ENCODE results near the gene RAB6A.

Gene RAB6A

DNA sequence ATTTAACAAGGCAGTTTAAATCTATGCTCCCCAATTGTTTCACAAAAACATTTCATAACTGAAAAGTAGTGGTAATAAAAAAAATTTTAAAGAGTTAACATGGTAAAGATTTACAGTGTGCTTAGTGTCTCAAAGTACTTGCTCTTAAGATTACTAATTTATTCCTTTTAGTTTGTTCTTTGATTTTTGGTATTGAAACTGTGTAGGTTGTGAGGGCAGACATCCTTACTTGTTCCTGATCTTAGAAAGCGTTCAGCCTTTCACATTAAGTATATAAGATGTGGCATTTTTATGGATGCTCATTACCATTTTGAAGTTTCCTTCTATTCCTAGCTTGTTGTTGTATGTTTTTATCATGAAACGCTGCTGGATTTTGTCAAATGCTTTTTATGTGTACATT, 32.9 kb downstream of the RAB6A start:
- Histone ChIP-seq H3K9me3 (ENCODE audit: severe bottlenecking) (no peaks in the 10 kb centered on the region), H3K36me3 (ENCODE audit: low read depth) (peaks cover 53% of the 10 kb centered on the region), H3K4me3 (ENCODE audit: severe bottlenecking) (no peak overlapping the region), H3K27ac (ENCODE audit: poor library complexity, severe bottlenecking) (no peak overlapping the region), H3K27me3 (ENCODE audit: insufficient read depth, poor library complexity, severe bottlenecking) (no peaks in the 10 kb centered on the region), H3K4me1 (ENCODE audit: insufficient read depth, poor library complexity, severe bottlenecking) (no peaks in the 10 kb centered on the region)
- DNase-seq (ENCODE audit: low spot score) (no peak), ATAC-seq (ENCODE audit: low read depth) (no peak)
- TF ChIP-seq, protein P1, sequence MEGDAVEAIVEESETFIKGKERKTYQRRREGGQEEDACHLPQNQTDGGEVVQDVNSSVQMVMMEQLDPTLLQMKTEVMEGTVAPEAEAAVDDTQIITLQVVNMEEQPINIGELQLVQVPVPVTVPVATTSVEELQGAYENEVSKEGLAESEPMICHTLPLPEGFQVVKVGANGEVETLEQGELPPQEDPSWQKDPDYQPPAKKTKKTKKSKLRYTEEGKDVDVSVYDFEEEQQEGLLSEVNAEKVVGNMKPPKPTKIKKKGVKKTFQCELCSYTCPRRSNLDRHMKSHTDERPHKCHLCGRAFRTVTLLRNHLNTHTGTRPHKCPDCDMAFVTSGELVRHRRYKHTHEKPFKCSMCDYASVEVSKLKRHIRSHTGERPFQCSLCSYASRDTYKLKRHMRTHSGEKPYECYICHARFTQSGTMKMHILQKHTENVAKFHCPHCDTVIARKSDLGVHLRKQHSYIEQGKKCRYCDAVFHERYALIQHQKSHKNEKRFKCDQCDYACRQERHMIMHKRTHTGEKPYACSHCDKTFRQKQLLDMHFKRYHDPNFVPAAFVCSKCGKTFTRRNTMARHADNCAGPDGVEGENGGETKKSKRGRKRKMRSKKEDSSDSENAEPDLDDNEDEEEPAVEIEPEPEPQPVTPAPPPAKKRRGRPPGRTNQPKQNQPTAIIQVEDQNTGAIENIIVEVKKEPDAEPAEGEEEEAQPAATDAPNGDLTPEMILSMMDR (IDR thresholded peaks at IDR 0.05; ENCODE audit: poor library complexity, severe bottlenecking), result no peak

DNA sequence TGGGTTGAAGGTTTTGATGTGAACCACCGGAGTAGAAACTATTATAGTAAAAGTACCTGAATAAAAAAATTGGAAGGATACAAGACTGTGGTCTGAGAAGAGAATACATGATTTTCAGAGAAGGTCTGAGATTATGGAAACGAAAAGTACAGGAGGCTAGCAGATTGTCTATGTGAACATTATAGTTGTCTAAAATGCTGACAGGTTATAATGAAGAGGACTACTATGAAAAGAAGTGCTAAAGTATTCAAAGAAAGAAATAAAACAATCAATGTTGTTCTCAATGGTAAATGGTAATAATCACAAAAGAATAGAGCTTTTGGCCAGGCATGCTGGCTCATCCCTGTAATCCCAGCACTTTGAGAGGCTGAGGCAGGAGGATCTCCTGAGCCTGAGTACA, 34.0 kb downstream of the RAB6A start:
- H3K27me3 ChIP-seq (ENCODE audit: insufficient read depth, poor library complexity, severe bottlenecking), result no peaks in the 10 kb centered on the region
- TF ChIP-seq, protein P1 (IDR thresholded peaks at IDR 0.05; ENCODE audit: poor library complexity, severe bottlenecking), result no peak
- no peaks in the 10 kb centered on the region for H3K4me1 ChIP-seq (ENCODE audit: insufficient read depth, poor library complexity, severe bottlenecking)
- H3K4me3 ChIP-seq (ENCODE audit: severe bottlenecking), result no peak overlapping the region
- H3K36me3 ChIP-seq (ENCODE audit: low read depth), result peaks cover 54% of the 10 kb centered on the region
- no peaks in the 10 kb centered on the region for H3K9me3 ChIP-seq (ENCODE audit: severe bottlenecking)
- no peak overlapping the region for H3K27ac ChIP-seq (ENCODE audit: poor library complexity, severe bottlenecking)
- ATAC-seq (ENCODE audit: low read depth) (no peak), DNase-seq (ENCODE audit: low spot score) (no peak)

DNA sequence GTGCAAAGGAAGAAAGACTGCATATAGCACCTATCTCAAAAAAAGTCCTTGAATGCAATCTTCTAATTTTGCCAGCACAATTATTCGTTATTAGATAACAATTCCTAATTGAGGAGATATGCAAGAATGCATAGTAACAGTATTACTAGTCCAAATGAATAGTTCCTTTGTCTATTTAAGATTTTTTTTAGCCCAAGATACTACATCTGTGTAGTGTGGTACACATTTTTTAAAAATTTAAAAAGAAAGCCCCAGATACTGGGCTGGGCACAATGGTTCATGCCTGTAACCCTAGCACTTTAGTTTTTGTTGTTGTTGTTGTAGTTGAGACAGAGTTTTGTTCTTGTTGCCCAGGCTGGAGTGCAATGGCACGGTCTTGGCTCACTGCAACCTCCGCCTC, 43.7 kb downstream of the RAB6A start:
- no peak for DNase-seq (ENCODE audit: low spot score)
- TF ChIP-seq, protein P1 (IDR thresholded peaks at IDR 0.05; ENCODE audit: poor library complexity, severe bottlenecking), result no peak
- Histone ChIP-seq H3K9me3 (ENCODE audit: severe bottlenecking) (no peaks in the 10 kb centered on the region), H3K4me3 (ENCODE audit: severe bottlenecking) (no peak overlapping the region), H3K27me3 (ENCODE audit: insufficient read depth, poor library complexity, severe bottlenecking) (no peaks in the 10 kb centered on the region), H3K36me3 (ENCODE audit: low read depth) (peaks cover 76% of the 10 kb centered on the region), H3K27ac (ENCODE audit: poor library complexity, severe bottlenecking) (no peak overlapping the region), H3K4me1 (ENCODE audit: insufficient read depth, poor library complexity, severe bottlenecking) (no peaks in the 10 kb centered on the region)
- ATAC-seq (ENCODE audit: low read depth), result no peak

DNA sequence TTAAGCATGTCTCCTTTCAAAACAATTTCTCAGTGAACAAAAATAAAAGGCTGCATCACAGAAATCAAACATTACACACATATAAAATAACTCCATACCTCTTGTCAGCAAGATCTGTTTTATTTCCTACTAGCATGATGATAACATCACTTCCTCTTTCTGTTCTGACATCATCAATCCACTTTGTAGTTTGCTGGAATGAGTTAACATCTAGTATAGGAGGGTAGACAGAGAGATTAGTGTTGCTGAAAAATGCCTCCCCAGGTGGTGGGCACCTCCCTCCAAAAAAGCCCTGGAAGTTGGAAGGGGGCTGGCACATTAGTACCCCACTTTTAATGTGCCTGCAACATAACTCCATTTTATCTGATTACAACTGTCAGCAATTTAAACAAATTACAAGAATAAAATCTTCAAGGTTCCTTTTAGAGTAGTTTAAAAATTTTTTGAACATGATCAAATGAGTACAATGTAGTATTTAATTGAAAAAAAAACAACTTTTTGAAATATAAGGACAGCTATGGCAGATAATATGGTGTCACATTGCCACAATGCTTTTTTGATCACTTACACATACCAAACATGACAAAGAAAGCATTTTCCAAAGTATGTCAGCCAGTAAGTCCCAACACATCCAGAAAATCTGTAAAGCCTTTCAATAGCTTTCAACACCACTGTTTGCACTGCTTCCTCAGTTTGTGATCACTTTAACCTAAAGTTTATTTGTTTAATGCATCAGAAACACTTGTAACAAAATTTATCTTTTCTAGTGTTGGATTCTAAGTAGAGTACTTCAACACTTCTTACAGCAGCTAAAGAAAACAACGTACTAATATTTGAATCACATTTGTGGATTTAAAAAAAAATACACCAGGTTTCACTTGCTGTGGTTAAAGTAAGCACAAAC, 44.5 kb downstream of the RAB6A start:
- Histone ChIP-seq H3K4me3 (ENCODE audit: severe bottlenecking) (no peak overlapping the region), H3K27ac (ENCODE audit: poor library complexity, severe bottlenecking) (no peak overlapping the region), H3K27me3 (ENCODE audit: insufficient read depth, poor library complexity, severe bottlenecking) (no peaks in the 10 kb centered on the region), H3K9me3 (ENCODE audit: severe bottlenecking) (no peaks in the 10 kb centered on the region), H3K36me3 (ENCODE audit: low read depth) (peaks cover 84% of the 10 kb centered on the region), H3K4me1 (ENCODE audit: insufficient read depth, poor library complexity, severe bottlenecking) (no peaks in the 10 kb centered on the region)
- TF ChIP-seq, protein P1 (IDR thresholded peaks at IDR 0.05; ENCODE audit: poor library complexity, severe bottlenecking), result no peak
- DNase-seq (ENCODE audit: low spot score), result no peak
- no peak for ATAC-seq (ENCODE audit: low read depth)

DNA sequence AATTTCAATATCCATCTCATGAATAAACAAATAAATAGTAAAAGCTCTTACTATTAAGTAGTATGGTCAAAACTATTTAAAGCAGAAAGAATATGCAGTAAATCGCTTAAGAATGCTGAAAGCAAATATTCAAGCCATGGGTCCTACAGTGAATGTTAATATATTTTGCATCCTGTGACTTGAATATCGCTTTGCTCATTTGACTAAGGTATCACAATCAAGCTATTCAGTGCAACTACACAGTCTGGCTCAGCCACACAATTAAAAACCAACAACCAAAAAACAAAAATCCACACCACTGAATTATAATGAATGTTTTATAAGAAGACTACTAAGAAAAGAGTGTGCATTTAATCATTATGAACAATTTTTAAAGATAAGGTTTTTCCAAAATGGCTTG, 45.3 kb downstream of the RAB6A start:
- Histone ChIP-seq H3K9me3 (ENCODE audit: severe bottlenecking) (no peaks in the 10 kb centered on the region), H3K27me3 (ENCODE audit: insufficient read depth, poor library complexity, severe bottlenecking) (no peaks in the 10 kb centered on the region), H3K4me1 (ENCODE audit: insufficient read depth, poor library complexity, severe bottlenecking) (no peaks in the 10 kb centered on the region), H3K27ac (ENCODE audit: poor library complexity, severe bottlenecking) (no peak overlapping the region), H3K4me3 (ENCODE audit: severe bottlenecking) (no peak overlapping the region), H3K36me3 (ENCODE audit: low read depth) (peaks cover 81% of the 10 kb centered on the region)
- TF ChIP-seq, protein P1 (IDR thresholded peaks at IDR 0.05; ENCODE audit: poor library complexity, severe bottlenecking), result no peak
- no peak for ATAC-seq (ENCODE audit: low read depth)
- no peak for DNase-seq (ENCODE audit: low spot score)
